Brain pericyte (primary cell): ENCODE data around the gene SH3D19.
"Not testable (repeated sequence)": the region's sequence is repeated elsewhere in the genome, so short reads cannot be mapped to it uniquely, and the experiment has no call there.

Source experiments
- DNase-seq: peaks from one replicate; pipeline ENCODE4 v3.0.0-alpha.2; 2012; ENCODE audit warnings: low read depth, low spot score

Gene SH3D19

DNA sequence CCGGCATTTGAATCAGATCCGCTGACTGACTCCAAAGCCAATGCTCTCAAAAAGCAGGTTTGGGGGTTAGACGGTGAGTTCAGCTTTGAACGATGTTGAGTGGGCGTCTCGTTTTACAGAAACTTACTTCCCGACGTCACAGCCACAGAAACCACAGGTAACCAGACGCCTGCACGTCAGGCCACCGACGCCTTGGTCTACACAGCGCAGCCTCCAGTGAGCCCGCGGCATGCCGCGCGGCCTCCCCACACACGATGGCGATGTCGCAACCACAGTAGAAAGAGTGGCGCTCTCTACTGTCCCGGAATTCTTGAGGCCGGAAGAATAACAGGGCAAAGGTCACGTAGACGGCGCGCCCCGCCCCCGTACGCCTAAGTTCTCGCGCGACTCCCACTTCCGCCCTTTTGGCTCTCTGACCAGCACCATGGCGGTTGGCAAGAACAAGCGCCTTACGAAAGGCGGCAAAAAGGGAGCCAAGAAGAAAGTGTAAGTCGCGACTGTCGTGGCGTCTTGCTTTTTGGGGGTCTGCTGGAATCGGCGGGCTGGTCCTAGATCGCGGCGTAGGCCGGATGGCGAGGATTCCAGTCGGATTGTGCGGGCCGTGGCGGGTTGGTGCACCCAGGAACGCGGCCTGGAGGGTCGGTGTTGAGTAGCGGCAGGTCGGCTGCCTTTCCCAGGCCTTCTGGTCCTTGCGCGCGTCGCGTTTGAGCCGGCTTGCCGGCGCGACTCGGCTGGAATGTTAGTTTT lies 226.0 kb downstream of the SH3D19 start, which contains the start of gene RPS3A:
TSS of gene RPS3A (plus strand) at position 400 of the 747 bp plus-strand sequence. CDS start at position 425, 25 bp downstream.
- peak; percentile 98 for DNase-seq

- no peak for DNase-seq
Measured at GRCh38 chr4:151098979-151099228, 226.5 kb downstream of the SH3D19 start.

GRCh38 chr4:151097759-151098158 lies 227.6 kb downstream of the SH3D19 start:
- DNase-seq: no peak

- DNase-seq: no peak
Measured at GRCh38 chr4:151095142-151095541, 230.3 kb downstream of the SH3D19 start.

DNA sequence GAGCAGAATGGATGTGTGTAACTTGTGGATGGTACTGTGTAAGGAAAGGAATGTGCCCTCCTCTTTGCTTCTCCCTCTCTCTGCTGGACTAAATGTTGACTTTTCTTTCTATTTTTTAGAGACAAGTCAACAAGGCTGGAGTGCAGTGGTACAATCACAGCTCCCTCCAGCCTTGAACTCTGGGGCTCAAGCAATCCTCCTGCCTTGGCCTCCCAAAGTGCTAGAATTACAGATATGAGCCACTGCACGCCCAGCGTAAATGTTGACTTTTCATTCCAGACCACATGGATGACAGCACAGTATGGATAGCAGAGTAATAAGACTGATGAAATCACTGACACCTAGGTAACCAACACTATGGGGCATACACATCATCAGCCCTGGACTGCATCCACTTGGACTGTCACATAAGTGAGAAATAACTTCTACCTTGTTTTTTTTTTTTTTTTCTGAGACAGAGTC lies 231.1 kb downstream of the SH3D19 start:
- DNase-seq: no peak

DNA sequence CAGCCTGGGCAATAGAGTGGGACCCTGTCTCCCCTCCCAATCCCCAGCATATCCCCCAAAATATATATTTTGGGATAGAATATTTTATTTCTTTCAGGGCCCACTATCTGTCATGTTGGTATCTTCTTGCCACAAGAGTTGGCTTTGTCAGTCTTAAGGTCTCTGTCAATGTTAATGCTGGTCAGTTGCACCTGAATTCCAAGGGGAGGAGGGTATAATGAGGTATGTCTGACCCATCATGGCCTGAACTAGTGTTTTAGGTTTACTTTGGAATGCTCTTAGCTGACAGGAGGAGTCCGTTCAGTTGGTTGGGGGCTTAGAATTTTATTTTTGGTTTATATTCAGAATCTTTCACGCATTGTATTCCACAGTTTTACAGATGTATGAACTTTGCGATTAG lies 232.2 kb downstream of the SH3D19 start:
- no peak for DNase-seq

DNA sequence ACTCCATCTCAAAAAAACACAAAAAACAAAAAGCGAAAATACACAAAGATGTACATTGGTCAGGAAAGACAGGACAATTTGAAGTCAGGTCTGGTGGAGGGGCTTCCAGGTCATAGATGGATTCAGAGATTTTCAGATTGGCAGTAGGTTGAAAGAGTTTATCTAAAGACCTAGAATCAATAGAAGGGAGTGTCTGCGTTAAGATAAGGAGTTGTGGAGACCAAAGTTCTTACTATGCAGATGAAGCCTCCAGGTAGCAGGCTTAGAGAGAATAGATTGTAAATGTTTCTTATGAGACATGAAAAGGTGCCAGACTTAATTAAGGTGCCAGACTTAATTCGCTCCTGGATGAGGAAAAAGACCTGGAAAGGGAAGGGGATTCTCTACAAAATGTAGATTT lies 232.9 kb downstream of the SH3D19 start:
- DNase-seq: no peak

- no peak for DNase-seq
Measured at GRCh38 chr4:151091047-151091446, 234.4 kb downstream of the SH3D19 start.

DNA sequence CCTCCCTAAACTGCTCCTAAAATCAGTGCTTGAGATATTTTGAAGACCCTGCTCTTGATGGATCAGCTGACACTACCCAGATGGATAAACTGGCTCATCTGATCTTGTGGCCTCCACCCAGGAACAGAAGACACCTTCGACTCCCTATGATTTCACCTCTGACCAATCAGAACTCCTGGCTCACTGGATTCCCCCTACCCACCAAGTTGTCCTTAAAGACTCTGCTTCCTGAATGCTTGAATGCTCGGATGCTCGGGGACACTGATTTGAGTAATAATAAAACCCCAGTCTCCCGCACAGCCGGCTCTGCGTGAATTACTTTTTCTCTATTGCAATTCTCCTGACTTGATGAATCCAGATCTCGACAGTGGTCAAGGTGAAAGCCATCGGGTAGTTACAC lies 237.9 kb downstream of the SH3D19 start:
- no peak for DNase-seq

- DNase-seq: not testable (repeated sequence)
Measured at GRCh38 chr4:151077978-151078377, 247.4 kb downstream of the SH3D19 start.

DNA sequence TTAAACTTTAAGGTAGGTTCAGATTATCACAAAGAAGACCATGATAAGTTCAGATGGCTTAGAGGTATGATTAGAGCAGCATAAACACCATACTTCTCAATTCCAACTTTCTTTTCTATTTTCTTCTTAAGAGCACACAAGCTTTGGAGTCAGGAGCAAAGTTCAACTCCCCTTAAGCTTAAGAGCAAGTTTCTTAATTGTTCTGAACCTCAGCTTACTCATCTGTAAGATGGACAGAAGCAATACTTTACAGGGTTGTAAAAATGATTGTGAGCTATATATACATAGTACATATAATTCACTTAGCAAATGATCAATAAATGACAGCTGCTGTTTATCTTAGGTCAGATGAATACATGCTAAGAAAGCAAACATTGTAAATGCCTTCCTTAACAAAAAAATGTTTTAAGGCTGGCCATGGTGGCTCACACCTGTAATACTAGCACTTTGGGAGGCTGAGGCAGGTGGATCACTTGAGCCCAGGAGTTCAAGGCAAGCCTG lies 250.9 kb downstream of the SH3D19 start:
- DNase-seq: no peak
